Measurements from ENCODE around the gene FRMPD2.
A peak's percentile ranks its signal among the peaks of the same experiment; 100 is the strongest.

FRMPD2 gene

GRCh38 chr10:48290286-48290685, 15.8 kb upstream of the FRMPD2 start:
- Histone ChIP-seq H2AFZ (ENCODE audit: low read length) (no peak overlapping the region), H3K9me2 (replicated peaks; ENCODE audit: low read depth, low read length) (no peaks in the 10 kb centered on the region), H4K20me1 (ENCODE audit: insufficient read depth, low read length, poor library complexity, severe bottlenecking) (no peaks in the 10 kb centered on the region), H3K36me3 (ENCODE audit: insufficient read depth, low read length) (no peaks in the 10 kb centered on the region), H3K79me2 (ENCODE audit: insufficient read depth, low read length) (no peaks in the 10 kb centered on the region), H3K4me3 (ENCODE audit: low read length, poor library complexity, severe bottlenecking) (no peak overlapping the region), H3K27me3 (ENCODE audit: insufficient read depth, low read length, poor library complexity, severe bottlenecking) (no peaks in the 10 kb centered on the region), H3K4me1 (ENCODE audit: insufficient read depth, low read length, poor library complexity, severe bottlenecking) (no peaks in the 10 kb centered on the region), H3K9me3 (ENCODE audit: insufficient read depth, low read depth, low read length) (no peaks in the 10 kb centered on the region), H3K4me2 (ENCODE audit: low read depth, low read length, poor library complexity, severe bottlenecking) (no peak overlapping the region), H3K9ac (ENCODE audit: low read depth, low read length, poor library complexity, severe bottlenecking) (no peak overlapping the region), H3F3A (ENCODE audit: low read depth) (no peaks in the 10 kb centered on the region)
- TF ChIP-seq EZH2phosphoT487 (IDR thresholded peaks at IDR 0.05; ENCODE audit: borderline replicate concordance) (no peak), CTCF (conservative IDR thresholded peaks at IDR 0.05; ENCODE audit: low read length) (no peak)

- Histone ChIP-seq H4K20me1 (ENCODE audit: insufficient read depth, low read length, poor library complexity, severe bottlenecking) (no peaks in the 10 kb centered on the region), H2AFZ (ENCODE audit: low read length) (peak overlapping the region; percentile 57; the same call in 1 of the 2 replicates), H3K9me2 (replicated peaks; ENCODE audit: low read depth, low read length) (no peaks in the 10 kb centered on the region), H3K4me1 (ENCODE audit: insufficient read depth, low read length, poor library complexity, severe bottlenecking) (no peaks in the 10 kb centered on the region), H3F3A (ENCODE audit: low read depth) (no peaks in the 10 kb centered on the region), H3K27me3 (ENCODE audit: insufficient read depth, low read length, poor library complexity, severe bottlenecking) (no peaks in the 10 kb centered on the region), H3K36me3 (ENCODE audit: insufficient read depth, low read length) (no peaks in the 10 kb centered on the region), H3K4me3 (ENCODE audit: low read length, poor library complexity, severe bottlenecking) (no peak overlapping the region), H3K79me2 (ENCODE audit: insufficient read depth, low read length) (no peaks in the 10 kb centered on the region), H3K4me2 (ENCODE audit: low read depth, low read length, poor library complexity, severe bottlenecking) (no peak overlapping the region), H3K9ac (ENCODE audit: low read depth, low read length, poor library complexity, severe bottlenecking) (no peak overlapping the region), H3K9me3 (ENCODE audit: insufficient read depth, low read depth, low read length) (no peaks in the 10 kb centered on the region)
- TF ChIP-seq EZH2phosphoT487 (IDR thresholded peaks at IDR 0.05; ENCODE audit: borderline replicate concordance), result no peak
- peak; percentile 83 for TF ChIP-seq CTCF (conservative IDR thresholded peaks at IDR 0.05; ENCODE audit: low read length)
Measured at GRCh38 chr10:48289501-48290238, 15.2 kb upstream of the FRMPD2 start.

- no peak overlapping the region for H3K4me3 ChIP-seq (ENCODE audit: low read length, poor library complexity, severe bottlenecking)
- no peak overlapping the region for H3K9ac ChIP-seq (ENCODE audit: low read depth, low read length, poor library complexity, severe bottlenecking)
- H3F3A ChIP-seq (ENCODE audit: low read depth), result no peaks in the 10 kb centered on the region
- no peaks in the 10 kb centered on the region for H3K79me2 ChIP-seq (ENCODE audit: insufficient read depth, low read length)
- no peaks in the 10 kb centered on the region for H4K20me1 ChIP-seq (ENCODE audit: insufficient read depth, low read length, poor library complexity, severe bottlenecking)
- no peak overlapping the region for H2AFZ ChIP-seq (ENCODE audit: low read length)
- H3K36me3 ChIP-seq (ENCODE audit: insufficient read depth, low read length), result no peaks in the 10 kb centered on the region
- TF ChIP-seq CTCF (conservative IDR thresholded peaks at IDR 0.05; ENCODE audit: low read length), result no peak
- no peak for TF ChIP-seq EZH2phosphoT487 (IDR thresholded peaks at IDR 0.05; ENCODE audit: borderline replicate concordance)
- no peaks in the 10 kb centered on the region for H3K9me3 ChIP-seq (ENCODE audit: insufficient read depth, low read depth, low read length)
- no peaks in the 10 kb centered on the region for H3K9me2 ChIP-seq (replicated peaks; ENCODE audit: low read depth, low read length)
- H3K4me1 ChIP-seq (ENCODE audit: insufficient read depth, low read length, poor library complexity, severe bottlenecking), result no peaks in the 10 kb centered on the region
- H3K4me2 ChIP-seq (ENCODE audit: low read depth, low read length, poor library complexity, severe bottlenecking), result no peak overlapping the region
- no peaks in the 10 kb centered on the region for H3K27me3 ChIP-seq (ENCODE audit: insufficient read depth, low read length, poor library complexity, severe bottlenecking)
Measured at GRCh38 chr10:48288661-48289060, 14.2 kb upstream of the FRMPD2 start.

Data from Loucy (cell line).